ENCODE data around the gene CNOT8. TPM values are rescaled to one million over a fixed set of nuclear protein-coding genes. Genes with fewer than 3 reads are reported as not detected.

CNOT8 gene
- total and polyA plus RNA-seq, 7 donors, result 51.6 to 80.6 (median 53.5) TPM

- no peaks in the 10 kb centered on the region for H3K27me3 ChIP-seq
- DNase-seq, result no peak
- WGBS, 2 donors, result 62 to 79% methylated on average over 8 of the region's 8 CpGs
- no peak overlapping the region for H3K4me3 ChIP-seq
- TF ChIP-seq POLR2AphosphoS5 (IDR thresholded peaks at IDR 0.05), result no peak
- TF ChIP-seq CTCF (IDR thresholded peaks at IDR 0.05), result no peak
- no peaks in the 10 kb centered on the region for H3K9me3 ChIP-seq
- intact Hi-C loops (cut with DNase I), result loop anchor here (5.0 kb wide), 1 partner anchor 210 kb away; no protein-coding TSS in a partner anchor
- no peak overlapping the region for H3K27ac ChIP-seq
- H3K4me1 ChIP-seq, result peaks cover 0 to 54% (median 41%) of the 10 kb centered on the region in 4 donors
- peaks cover 6 to 36% (median 9%) of the 10 kb centered on the region in 4 donors for H3K36me3 ChIP-seq
These were observed 3.5 kb downstream of the CNOT8 start for GRCh38 chr5:154861946-154862345.

GRCh38 chr5:154862766-154863165 lies 4.3 kb downstream of the CNOT8 start:
- intact Hi-C loops (cut with DNase I), result loop anchor here (5.0 kb wide), 1 partner anchor 210 kb away; no protein-coding TSS in a partner anchor

GRCh38 chr5:154863291-154864080 lies 5.1 kb downstream of the CNOT8 start:
- Histone ChIP-seq H3K27ac (no peak overlapping the region), H3K27me3 (no peaks in the 10 kb centered on the region), H3K4me1 (peaks cover 0 to 51% (median 37%) of the 10 kb centered on the region in 4 donors), H3K36me3 (peaks cover 6 to 49% (median 9%) of the 10 kb centered on the region in 4 donors), H3K9me3 (no peaks in the 10 kb centered on the region), H3K4me3 (no peak overlapping the region)
- intact Hi-C loops (cut with DNase I), result loop anchor here (5.0 kb wide), 1 partner anchor 211 kb away; no protein-coding TSS in a partner anchor
- 91% methylated on average over 7 of the region's 7 CpGs for WGBS, 2 donors
- no peak for DNase-seq
- TF ChIP-seq POLR2A (IDR thresholded peaks at IDR 0.05), result no peak

More at GRCh38 chr5:154862766-154863165, 4.3 kb downstream of the CNOT8 start:
- 63 to 86% methylated on average over 2 of the region's 2 CpGs for WGBS, 2 donors
- peaks cover 6 to 42% (median 9%) of the 10 kb centered on the region in 4 donors for H3K36me3 ChIP-seq
- no peak overlapping the region for H3K27ac ChIP-seq
- H3K4me3 ChIP-seq, result no peak overlapping the region
- peaks cover 0 to 49% (median 37%) of the 10 kb centered on the region in 4 donors for H3K4me1 ChIP-seq
- no peaks in the 10 kb centered on the region for H3K9me3 ChIP-seq
- no peak for TF ChIP-seq EP300 (IDR thresholded peaks at IDR 0.05)
- no peak for TF ChIP-seq POLR2AphosphoS5 (IDR thresholded peaks at IDR 0.05)
- no peak for TF ChIP-seq POLR2A (IDR thresholded peaks at IDR 0.05)
- TF ChIP-seq CTCF (IDR thresholded peaks at IDR 0.05), result no peak
- no peak for DNase-seq
- no peaks in the 10 kb centered on the region for H3K27me3 ChIP-seq

GRCh38 chr5:154865466-154866184 lies 7.2 kb downstream of the CNOT8 start:
- H3K4me3 ChIP-seq, result no peak overlapping the region
- 29 to 59% methylated on average over 5 of the region's 5 CpGs for WGBS, 2 donors
- H3K9me3 ChIP-seq, result no peaks in the 10 kb centered on the region
- no peaks in the 10 kb centered on the region for H3K27me3 ChIP-seq
- DNase-seq, result no peak
- H3K4me1 ChIP-seq, result peaks cover 0 to 37% (median 24%) of the 10 kb centered on the region in 4 donors
- peaks cover 9 to 60% (median 10%) of the 10 kb centered on the region in 4 donors for H3K36me3 ChIP-seq
- intact Hi-C loops (cut with DNase I), result no loop called here
- TF ChIP-seq EP300 (IDR thresholded peaks at IDR 0.05) (no peak), CTCF (IDR thresholded peaks at IDR 0.05) (no peak), POLR2AphosphoS5 (IDR thresholded peaks at IDR 0.05) (no peak), POLR2A (IDR thresholded peaks at IDR 0.05) (no peak)
- no peak overlapping the region for H3K27ac ChIP-seq

- TF ChIP-seq POLR2A (IDR thresholded peaks at IDR 0.05), result no peak
- no peak for TF ChIP-seq EP300 (IDR thresholded peaks at IDR 0.05)
- TF ChIP-seq CTCF (IDR thresholded peaks at IDR 0.05), result no peak
- TF ChIP-seq POLR2AphosphoS5 (IDR thresholded peaks at IDR 0.05), result no peak
- peaks cover 0 to 25% (median 12%) of the 10 kb centered on the region in 4 donors for H3K4me1 ChIP-seq
- H3K27me3 ChIP-seq, result no peaks in the 10 kb centered on the region
- no peak for DNase-seq
- H3K36me3 ChIP-seq, result peaks cover 14 to 72% (median 18%) of the 10 kb centered on the region in 4 donors
- no peak overlapping the region for H3K27ac ChIP-seq
- intact Hi-C loops (cut with DNase I), result no loop called here
- 71 to 85% methylated on average over 2 of the region's 2 CpGs for WGBS, 2 donors
- no peaks in the 10 kb centered on the region for H3K9me3 ChIP-seq
- H3K4me3 ChIP-seq, result no peak overlapping the region
These were observed 8.4 kb downstream of the CNOT8 start for GRCh38 chr5:154866841-154867240.

Data from sigmoid colon (tissue), 7 donors.